Sigmoid colon (tissue), 7 donors: ENCODE measurements around the gene TBX15. TPM values are rescaled to one million over a fixed set of nuclear protein-coding genes. Genes with fewer than 3 reads are reported as not detected.

Experiments used
- DNase-seq: peaks from one replicate; pipeline ENCODE4 v3.0.0-alpha.2; 2019
- H3K27ac ChIP-seq, 4 donors: fragments of 200-600 bp; sonication (generic); one replicate each; pipeline ENCODE4 v1.5.1; 2016 to 2019; ENCODE audit warnings: mild to moderate bottlenecking in 1 of 4
- H3K27me3 ChIP-seq, 3 donors: fragments of 200-600 bp; sonication (generic); one replicate each; pipeline ENCODE4 v1.5.1; 2019; ENCODE audit warnings: mild to moderate bottlenecking in 1 of 3
- H3K36me3 ChIP-seq, 4 donors: fragments of 200-600 bp; sonication (generic); one replicate each; pipeline ENCODE4 v1.5.1; 2016 to 2019
- H3K4me1 ChIP-seq, 4 donors: fragments of 200-600 bp; sonication (generic); one replicate each; pipeline ENCODE4 v1.5.1; 2017 to 2019
- H3K4me3 ChIP-seq, 4 donors: fragments of 200-600 bp; sonication (generic); one replicate each; pipeline ENCODE4 v1.5.1; 2017 to 2019; ENCODE audit warnings: mild to moderate bottlenecking in 2 of 4, moderate library complexity in 1 of 4
- H3K9me3 ChIP-seq, 4 donors: fragments of 200-600 bp in 3 of 4; sonication (generic) in 3 of 4; one replicate each; pipeline versions ENCODE4 v1.5.1 to v1.6.1; 2013 to 2019
- CTCF ChIP-seq, 4 experiments: fragments of 450-650 bp in 3 of 4; fragments of 200-600 bp in 1 of 4; IDR thresholded peaks; one replicate each; pipeline ENCODE4 v1.5.1; 2016 to 2019; ENCODE audit warnings: antibody characterized with exemption in 4 of 4, mild to moderate bottlenecking in 3 of 4, moderate library complexity in 2 of 4
- EP300 ChIP-seq, 4 donors: sonication (generic); formaldehyde crosslinking; IDR thresholded peaks; one replicate each; pipeline ENCODE4 v1.6.1; 2017; ENCODE audit warnings: antibody characterized with exemption in 4 of 4
- POLR2A ChIP-seq, 2 donors: fragments of 450-650 bp; IDR thresholded peaks; one replicate each; pipeline ENCODE4 v1.6.1; 2016; ENCODE audit warnings: antibody characterized with exemption in 2 of 2, mild to moderate bottlenecking in 2 of 2, moderate library complexity in 2 of 2
- POLR2AphosphoS5 ChIP-seq, 4 donors: sonication (generic); formaldehyde crosslinking; IDR thresholded peaks; one replicate each; pipeline ENCODE4 v1.6.1; 2017; ENCODE audit warnings: antibody characterized with exemption in 4 of 4
- WGBS, 2 donors: extraction: QIAGEN DNeasy Blood & Tissue Kit; methylation state at CpG; one replicate each; pipeline ENCODE4 v1.1.7; 2013; 5-methylcytosine and 5-hydroxymethylcytosine counted together
- intact Hi-C: fragments of 100-400 bp; cut with DNase I; formaldehyde crosslinking; loops from one replicate; pipeline ENCODE4 v1.15.1; 2023
- polyA plus RNA-seq, 3 donors: library from polyadenylated mRNA; stranded (reverse); fragments of 200-250 nt; gene quantifications; one replicate each; pipeline ENCODE4 v1.2.3, GENCODE V29; 2013
- total RNA-seq, 4 donors: library from RNA; depleted of rRNA; stranded (reverse); fragments of >200 nt; gene quantifications; one replicate each; pipeline ENCODE4 v1.1.0, GENCODE V29; 2016
- donor health status: healthy with polysubstance abuse.
- donor health status: Bipolar disorder and iron deficiency.
- donor health status: healthy.

TBX15 gene
- total and polyA plus RNA-seq, 7 donors: under 0.01 to 0.28 (median 0.03) TPM; not detected in 2

- no peak overlapping the region for H3K27ac ChIP-seq
- peaks cover 0 to 45% (median 38%) of the 10 kb centered on the region in 4 donors for H3K4me1 ChIP-seq
Measured at GRCh38 chr1:118987468-118988185, 516 bp downstream of the TBX15 start.

DNA sequence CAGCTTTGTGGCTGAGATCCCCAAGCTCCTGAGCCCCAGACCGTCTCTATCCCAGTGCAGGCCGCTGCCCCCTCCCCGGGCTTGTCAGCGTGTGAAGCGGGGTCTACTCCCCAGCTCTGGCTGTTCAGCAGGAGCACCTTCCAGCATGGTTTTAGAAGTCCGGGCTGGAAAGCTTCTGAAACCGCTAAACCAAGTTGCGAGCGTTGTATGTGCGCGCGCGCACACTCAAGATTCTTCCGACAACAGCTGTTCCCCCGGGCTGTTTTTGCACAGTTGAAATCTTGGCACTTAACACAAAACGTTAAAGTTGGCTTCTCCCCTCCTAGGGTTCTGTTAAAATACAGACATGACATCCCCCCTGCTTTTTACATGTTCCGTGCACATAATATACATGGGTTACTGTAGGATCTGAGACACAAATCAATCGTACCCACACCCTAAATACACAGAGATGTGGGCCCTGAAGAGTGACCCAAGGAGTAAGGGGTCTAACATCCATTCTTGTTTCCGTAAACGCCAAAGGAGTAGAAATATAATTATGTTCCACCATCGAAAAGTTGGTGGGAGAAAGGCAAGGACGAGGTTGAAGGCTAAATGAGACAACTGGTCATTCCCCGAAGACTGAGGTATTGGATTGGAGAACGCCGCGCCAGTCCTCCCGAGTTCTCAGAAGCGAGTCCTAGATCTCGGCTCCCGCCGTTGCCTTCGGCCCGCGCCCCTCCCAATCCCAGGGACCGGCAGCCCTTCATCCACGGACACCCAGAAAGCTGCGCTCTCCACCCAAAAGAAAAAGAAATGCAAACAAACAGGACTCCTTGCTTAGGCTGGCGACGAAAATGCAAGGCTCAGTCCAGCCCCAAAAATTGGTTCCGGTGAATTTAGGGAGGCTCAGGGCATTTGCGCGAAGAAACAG, 1.3 kb downstream of the TBX15 start:
- peaks cover 0 to 2% (median 0%) of the 10 kb centered on the region in 4 donors for H3K9me3 ChIP-seq
- intact Hi-C loops: loop anchor here (10.0 kb wide), 1 partner anchor 158 kb away; the partner anchor contains the start of gene WARS2
- no peak for DNase-seq
- WGBS, 2 donors: 9 to 19% methylated on average over 42 of the region's 42 CpGs
- peaks cover 0 to 45% (median 38%) of the 10 kb centered on the region in 4 donors for H3K4me1 ChIP-seq
- no peaks in the 10 kb centered on the region for H3K36me3 ChIP-seq
- peaks cover 91 to 100% (median 98%) of the 10 kb centered on the region in 3 donors for H3K27me3 ChIP-seq
- H3K4me3 ChIP-seq: peak overlapping the region; percentile 13 to 41 (median 27)
- TF ChIP-seq CTCF (IDR thresholded peaks at IDR 0.05) (no peak), POLR2A (IDR thresholded peaks at IDR 0.05) (no peak), POLR2AphosphoS5 (IDR thresholded peaks at IDR 0.05) (no peak), EP300 (IDR thresholded peaks at IDR 0.05) (no peak)
- no peak overlapping the region for H3K27ac ChIP-seq

More at GRCh38 chr1:118987468-118988185, 516 bp downstream of the TBX15 start:
- intact Hi-C loops: loop anchor here (10.0 kb wide), 1 partner anchor 157 kb away; the partner anchor contains the start of gene WARS2
- Histone ChIP-seq H3K9me3 (peaks cover 0 to 2% (median 0%) of the 10 kb centered on the region in 4 donors), H3K4me3 (peak overlapping the region; percentile 13 to 41 (median 27)), H3K36me3 (no peaks in the 10 kb centered on the region), H3K27me3 (peaks cover 94 to 100% (median 98%) of the 10 kb centered on the region in 3 donors)
- no peak for DNase-seq
- TF ChIP-seq POLR2A (IDR thresholded peaks at IDR 0.05) (no peak), EP300 (IDR thresholded peaks at IDR 0.05) (no peak), CTCF (IDR thresholded peaks at IDR 0.05) (no peak), POLR2AphosphoS5 (IDR thresholded peaks at IDR 0.05) (no peak)
- WGBS, 2 donors: 2 to 3% methylated on average over 65 of the region's 65 CpGs

GRCh38 chr1:118985640-118986554, 2.2 kb downstream of the TBX15 start:
- 10 to 20% methylated on average over 34 of the region's 34 CpGs for WGBS, 2 donors
- Histone ChIP-seq H3K4me1 (peaks cover 0 to 45% (median 38%) of the 10 kb centered on the region in 4 donors), H3K4me3 (no peak overlapping the region), H3K36me3 (no peaks in the 10 kb centered on the region), H3K27me3 (peaks cover 85 to 100% (median 98%) of the 10 kb centered on the region in 3 donors), H3K27ac (no peak overlapping the region), H3K9me3 (peaks cover 0 to 2% (median 0%) of the 10 kb centered on the region in 4 donors)
- intact Hi-C loops: loop anchor here (10.0 kb wide), 1 partner anchor 159 kb away; the partner anchor contains the start of gene WARS2
- DNase-seq: no peak
- TF ChIP-seq POLR2A (IDR thresholded peaks at IDR 0.05) (no peak), POLR2AphosphoS5 (IDR thresholded peaks at IDR 0.05) (no peak), EP300 (IDR thresholded peaks at IDR 0.05) (no peak), CTCF (IDR thresholded peaks at IDR 0.05) (no peak)
